HG03139 (cell line): ENCODE results near the gene DRC1.
"Not testable (repeated sequence)": the region's sequence is repeated elsewhere in the genome, so short reads cannot be mapped to it uniquely, and the experiment has no call there.

ENCODE experiments used
- ATAC-seq: cut with Tn5 transposase; IDR thresholded peaks from one replicate; pipeline ENCODE4 v1.9.1; 2021; ENCODE audit not compliant: unreplicated experiment

Gene DRC1

DNA sequence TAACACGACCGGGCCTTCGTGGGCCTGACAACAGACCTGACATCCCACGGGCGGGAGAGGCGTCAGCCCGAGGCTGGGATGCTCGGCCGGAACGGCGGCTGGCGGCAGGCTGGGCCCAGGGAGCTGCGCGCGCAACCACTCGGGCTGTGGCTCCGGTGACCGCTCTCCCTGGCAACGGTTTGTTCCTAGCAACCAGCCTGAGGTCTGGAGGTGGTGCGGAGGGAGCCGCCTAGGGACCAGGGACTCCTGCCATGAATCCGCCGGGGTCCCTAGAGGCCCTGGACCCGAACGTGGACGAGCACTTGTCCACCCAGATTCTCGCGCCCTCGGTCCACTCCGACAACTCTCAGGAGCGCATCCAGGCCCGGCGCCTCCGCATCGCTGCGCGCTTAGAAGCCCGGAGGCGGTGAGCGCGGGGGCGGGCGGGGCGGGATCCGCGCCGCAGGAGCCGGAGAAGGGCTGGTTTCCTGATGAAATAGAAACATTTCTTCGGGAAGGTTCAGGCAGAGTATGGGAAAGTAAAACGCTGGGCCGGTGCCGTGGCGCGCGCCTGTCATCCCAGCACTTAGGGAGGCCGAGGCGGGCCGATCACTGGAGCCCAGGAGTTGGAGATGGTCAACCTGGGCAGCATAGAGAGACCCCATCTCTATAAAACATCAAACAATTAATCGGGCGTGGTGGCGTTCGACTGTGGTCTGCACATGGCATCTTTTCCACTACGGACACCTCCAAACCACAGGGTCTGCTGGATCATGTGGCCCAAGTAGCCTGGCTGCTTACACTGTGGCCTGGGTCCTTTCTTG, at the start of gene DRC1:
Gene DRC1, plus strand, starts transcription at position 182 of the 803 bp plus-strand sequence. Its CDS starts 70 bp downstream, at position 252.
- ATAC-seq: no peak

DNA sequence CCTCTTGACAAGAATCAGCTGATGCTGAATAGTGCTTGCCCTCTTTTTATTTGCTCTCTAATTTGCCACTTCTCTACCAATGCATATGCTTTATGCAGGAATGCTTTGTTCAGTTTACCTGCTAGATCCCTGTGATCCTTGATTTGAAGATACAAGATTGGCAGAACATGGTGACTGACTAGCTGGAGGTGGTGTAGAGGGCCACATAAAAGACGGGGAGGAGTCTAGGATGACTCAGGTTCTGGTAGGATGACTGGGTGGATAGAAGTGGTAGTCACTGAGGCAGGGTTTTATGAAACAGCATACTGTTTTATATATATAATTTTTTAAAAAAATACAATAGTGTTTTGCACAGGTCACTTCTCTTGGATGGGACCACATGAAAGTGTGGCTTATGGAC, 48.8 kb upstream of the DRC1 start:
- no peak for ATAC-seq

DNA sequence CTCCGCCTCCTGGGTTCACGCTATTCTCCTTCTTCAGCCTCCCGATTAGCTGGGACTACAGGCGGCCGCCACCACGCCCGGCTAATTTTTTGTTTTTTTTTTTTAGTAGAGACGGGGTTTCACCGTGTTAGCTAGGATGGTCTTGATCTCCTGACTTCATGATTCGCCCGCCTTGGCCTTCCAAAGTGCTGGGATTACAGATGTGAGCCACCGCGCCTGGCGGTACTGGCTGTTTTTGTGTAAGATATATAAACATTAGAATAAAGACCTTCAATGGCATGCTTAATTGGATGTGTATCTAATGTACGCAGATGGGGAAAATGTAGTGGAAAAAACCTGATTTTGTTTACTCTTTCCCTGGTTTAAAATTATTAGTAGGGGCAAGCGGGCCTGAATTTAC, 47.3 kb upstream of the DRC1 start:
- not testable (repeated sequence) for ATAC-seq

DNA sequence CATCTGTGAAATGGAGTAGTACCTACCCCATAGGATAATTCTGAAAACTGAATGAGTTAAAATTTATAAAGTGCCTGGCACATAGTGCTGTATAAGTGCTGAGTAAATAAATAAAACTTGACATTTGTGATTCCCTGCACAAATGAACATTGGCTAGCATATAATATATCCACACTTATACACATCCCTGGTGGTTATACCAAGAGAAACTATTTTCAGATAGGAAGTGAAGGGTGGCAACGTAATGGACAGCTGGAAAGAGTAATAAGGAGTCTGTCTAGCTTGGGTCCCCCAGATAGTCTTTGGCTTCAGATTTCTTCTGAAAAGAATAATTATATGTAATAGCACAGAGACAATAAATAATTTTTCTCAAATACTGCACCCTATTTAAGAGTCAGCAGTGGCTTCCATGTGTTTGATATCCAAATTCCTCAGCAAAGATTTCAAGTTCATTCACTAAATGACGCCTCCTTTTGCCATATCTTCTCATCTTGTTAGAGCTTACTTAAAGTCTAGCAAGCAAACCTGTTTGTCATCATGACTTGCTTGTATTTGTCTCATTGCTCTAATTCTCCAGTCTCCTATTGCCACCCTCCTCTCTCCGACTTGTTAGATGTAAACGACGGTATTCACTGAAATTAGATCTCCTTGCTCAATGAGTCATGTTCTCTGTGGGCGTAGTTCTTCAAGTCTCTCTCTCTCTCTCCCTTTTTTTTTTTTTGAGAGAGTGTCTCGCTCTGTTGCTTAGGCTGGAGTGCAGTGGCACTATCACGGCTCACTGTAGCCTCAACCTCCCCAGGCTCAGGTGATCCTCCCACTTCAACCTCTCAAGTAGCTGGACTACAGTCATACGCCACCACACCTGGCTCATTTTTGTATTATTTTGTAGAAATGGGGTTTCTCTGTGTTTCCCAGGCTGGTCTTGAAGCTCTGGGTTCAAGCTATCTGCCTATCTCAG, 46.4 kb upstream of the DRC1 start:
- no peak for ATAC-seq

DNA sequence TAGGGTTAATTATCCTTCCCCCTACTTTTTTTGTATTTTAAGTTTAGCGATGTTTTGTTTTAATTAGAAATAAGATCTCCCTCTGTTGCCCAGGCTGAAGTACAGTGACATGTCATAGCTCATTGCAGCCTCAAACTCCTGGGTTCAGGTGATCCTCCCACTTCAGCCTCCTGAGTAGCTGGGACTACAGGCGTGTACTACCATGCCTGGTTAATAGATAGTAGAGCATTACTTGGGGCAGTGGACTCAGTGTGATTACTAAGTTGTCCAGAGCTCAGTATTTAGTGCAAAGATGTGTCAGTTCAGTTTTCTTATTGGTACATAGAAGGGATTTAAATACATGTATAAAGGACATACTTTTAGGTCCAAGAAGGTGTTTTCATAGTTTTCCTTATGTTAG, 45.6 kb upstream of the DRC1 start:
- no peak for ATAC-seq

DNA sequence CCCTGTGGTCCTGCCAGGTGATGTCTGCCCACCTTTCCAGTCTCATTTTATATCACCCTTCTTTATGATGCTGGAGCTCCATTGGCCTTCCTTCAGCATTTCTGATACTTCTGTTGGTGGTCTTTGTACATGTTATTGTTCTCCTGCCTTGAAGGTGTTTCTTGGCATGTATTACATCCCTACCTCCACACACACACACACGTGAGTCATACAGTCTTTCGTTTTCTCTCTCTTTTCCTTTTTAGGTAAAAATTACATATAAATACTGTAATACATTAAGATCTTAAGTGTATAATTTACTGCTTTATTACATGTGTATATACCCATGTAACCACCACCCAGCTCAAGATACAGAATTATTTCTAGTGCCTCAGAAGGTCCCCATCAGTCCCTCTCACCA, 44.9 kb upstream of the DRC1 start:
- no peak for ATAC-seq

DNA sequence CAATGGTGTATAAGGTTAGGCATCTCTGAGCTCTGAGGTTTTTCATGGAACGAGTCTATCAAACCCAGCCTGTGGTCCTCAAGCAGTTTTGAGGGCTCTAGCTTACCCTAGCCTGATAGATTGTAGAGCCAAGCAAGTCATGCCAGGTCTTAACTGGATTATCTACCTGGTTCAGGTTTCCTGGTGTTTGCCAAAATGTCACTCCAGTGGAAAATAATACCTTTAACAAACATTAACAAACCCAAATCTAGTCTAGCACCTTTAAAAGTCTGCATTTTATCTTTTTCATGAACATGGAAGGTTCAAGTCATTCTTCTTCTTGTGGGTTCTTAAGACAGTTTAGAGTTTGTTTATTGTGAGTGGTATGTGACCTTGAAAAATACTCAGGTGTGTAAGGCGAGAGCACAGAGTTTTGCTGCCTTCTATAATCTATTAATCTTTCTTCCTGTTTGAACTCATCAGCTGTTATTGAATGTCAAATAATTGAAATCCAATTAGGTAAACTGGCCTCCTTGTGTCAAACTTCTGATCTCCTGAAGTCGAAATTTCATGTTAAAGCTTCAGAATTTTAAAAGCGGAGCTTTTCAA, 41.7 kb upstream of the DRC1 start:
- ATAC-seq: no peak

DNA sequence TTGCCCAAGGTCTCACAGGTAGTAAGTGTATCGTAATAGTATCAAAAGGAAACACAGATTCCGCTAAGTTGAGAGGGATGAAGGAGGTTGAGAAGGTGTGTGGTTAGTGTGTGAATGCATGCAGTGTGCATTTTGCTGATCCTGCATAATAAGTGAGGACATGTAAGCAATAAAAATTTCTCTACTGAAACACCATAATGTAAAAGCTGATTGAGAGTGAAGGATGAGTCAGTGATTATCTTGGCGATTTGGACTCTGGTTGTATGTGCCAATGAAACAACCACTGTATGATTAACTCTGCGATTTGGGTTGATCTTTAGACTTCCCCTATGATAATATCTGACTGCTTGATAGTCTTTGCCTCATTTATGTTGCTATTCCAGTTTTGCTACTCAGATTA, 38.4 kb upstream of the DRC1 start:
- ATAC-seq: no peak

DNA sequence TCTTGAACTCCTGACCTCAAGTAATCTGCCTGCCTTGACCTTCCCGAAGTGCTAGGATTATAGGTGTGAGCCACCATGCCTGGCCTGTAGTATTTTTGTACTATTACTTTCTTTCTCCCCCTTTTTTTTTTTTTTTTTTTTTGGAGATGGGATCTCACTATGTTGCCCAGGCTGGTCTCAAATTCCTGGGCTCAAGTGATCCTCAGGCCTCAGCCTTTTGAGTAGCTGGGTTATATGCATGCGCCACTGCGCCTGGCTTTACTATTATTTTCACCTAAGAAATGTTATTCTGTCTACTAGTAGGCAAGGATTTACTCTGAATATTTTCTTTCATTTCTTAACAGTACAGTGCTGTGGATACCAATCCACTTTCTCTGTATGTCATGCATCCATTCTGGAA, 37.8 kb upstream of the DRC1 start:
- ATAC-seq: no peak

DNA sequence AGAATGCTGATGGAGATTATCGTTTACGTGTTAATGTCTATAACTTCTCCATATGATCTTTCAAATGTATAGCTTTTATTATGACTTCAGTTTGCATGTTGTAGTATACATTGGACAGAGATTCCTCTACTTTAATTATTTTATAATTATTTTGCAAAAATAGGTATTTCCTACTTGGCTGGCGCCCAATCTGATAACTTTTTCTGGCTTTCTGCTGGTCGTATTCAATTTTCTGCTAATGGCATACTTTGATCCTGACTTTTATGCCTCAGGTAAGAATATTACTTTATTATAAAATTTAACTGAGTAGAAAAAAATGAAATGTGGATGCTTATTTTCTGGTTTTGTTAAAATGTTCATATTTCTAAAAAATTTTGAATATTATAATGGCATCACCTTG, 37.1 kb upstream of the DRC1 start:
- ATAC-seq: no peak

DNA sequence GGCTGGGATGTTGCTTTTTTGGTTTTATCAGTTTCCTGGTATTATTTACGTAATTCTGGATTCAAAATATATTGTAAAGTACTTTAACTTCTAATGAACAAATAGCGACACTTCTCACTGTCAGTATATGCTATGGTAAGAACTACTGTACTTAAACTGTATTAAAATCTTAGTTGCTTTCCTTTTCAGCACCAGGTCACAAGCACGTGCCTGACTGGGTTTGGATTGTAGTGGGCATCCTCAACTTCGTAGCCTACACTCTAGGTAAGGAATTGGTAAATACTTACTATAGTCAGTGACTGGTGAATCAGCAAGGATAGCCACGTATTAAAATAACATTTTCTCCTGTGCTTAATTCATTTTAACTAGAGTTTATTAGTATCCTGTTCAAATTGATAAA, 34.8 kb upstream of the DRC1 start:
- no peak for ATAC-seq

DNA sequence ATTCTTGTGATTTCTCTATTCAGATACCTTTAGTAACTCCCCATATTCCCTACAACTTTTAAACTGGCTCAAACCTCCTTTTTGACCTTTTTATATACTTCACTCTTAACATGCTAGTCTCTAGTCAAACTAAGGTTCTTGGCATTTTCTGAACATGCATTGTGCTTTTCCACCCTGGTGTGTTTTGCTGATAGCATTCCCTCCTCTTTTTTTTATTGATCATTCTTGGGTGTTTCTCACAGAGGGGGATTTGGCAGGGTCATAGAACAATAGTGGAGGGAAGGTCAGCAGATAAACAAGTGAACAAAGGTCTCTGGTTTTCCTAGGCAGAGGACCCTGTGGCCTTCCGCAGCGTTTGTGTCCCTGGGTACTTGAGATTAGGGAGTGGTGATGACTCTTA, 32.1 kb upstream of the DRC1 start:
- ATAC-seq: not testable (repeated sequence)

DNA sequence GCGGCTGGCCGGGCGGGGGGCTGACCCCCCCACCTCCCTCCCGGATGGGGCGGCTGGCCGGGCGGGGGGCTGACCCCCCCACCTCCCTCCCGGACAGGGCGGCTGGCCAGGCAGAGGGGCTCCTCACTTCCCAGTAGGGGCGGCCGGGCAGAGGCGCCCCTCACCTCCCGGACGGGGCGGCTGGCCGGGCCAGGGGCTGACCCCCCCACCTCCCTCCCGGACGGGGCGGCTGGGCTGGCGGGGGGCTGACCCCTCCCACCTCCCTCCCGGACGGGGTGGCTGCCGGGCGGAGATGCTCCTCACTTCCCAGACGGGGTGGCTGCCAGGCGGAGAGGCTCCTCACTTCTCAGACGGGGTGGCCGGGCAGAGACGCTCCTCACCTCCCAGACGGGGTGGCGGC, 30.8 kb upstream of the DRC1 start:
- not testable (repeated sequence) for ATAC-seq

DNA sequence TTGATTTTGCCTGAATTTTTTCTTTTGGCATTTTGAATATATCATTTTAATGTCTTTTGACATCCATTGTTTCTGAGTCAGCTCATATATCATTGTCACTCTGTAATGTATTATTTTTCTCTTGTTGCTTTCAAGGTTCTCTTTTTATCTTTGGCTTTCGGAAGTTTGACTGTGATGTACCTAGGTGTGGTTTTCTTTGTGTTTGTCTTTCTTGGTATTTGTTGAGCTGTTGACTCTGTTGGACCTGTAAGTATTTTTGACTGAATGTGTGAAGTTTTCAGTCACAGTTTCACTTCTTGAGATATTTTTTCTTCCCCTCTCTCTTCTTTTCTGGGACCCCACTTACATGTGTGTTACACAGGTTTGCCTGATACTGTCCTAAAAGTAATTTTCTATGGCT, 24.9 kb upstream of the DRC1 start:
- no peak for ATAC-seq

DNA sequence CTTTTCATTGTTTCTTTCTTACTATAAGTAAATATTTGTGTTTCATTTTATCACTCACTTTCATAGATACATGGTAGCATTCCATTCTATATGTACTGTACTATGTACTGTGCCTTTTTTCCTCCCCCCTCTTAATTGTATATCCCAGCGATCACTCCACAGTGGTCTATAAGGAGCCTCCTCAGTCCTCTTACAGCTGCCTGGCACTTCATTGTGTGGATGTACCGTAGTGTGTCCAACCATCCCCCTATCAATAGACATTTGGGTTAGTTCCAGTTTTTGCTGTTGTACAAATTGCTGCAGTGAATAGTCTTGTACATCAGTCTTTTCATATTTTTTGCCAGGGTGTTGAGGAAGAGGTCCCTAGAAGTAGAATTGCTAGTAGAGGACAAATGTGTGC, 21.4 kb upstream of the DRC1 start:
- no peak for ATAC-seq

DNA sequence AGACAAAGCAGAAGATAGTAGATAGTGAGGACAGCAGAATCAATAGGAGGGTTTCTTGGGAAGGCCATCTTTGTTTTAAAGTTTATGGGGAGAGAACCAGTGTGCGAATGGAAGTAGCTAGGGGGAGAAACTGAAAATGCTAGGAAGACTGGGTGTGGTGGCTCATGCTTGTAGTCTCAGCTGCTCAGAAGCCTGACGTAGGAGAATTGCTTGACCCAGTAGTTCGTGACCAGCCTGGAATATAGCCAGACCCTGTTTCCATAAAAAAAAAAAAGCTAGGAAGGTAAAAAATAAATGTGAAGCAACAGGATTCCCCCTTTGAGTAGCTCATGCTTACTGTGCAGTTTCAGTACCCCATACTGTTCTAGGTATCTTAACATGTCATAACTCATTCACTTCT, 19.2 kb upstream of the DRC1 start:
- no peak for ATAC-seq

DNA sequence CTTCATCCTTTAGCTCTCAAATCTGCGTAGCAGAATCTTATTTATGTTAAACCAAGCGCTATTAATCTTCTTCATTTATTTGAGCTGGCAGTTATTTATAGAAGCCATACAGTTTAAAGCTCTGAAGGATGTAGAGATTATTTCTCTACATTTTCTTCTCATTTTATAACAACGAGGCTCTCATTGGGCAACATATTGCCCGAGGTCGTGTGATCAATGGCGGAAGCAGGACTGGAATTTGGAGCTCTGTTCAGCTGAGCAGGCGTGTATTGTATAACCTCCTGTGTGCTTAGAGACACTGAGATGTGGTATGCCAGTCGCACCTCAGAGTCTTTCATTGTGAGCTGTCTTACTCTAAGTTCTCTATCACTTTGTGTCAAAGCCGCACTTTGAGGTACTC, 17.5 kb upstream of the DRC1 start:
- ATAC-seq: no peak

DNA sequence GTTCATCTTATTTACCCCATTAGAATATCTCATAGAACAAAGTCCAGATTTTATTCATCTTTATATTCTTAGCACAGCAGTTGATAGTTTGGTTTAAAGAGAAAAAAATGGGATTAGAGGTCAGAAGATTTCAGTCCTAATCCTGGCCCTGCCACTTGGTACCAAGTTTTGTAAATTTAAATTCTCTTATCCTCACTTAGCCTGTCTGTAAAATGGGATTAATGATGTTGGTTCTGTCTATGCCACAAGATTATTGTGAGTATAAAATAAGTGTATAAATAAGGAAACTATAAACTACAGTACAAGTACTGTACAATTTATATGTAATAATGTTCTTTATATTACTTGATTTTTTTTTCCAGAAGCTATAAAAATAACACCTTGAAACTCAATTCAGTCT, 17.1 kb upstream of the DRC1 start:
- ATAC-seq: no peak

DNA sequence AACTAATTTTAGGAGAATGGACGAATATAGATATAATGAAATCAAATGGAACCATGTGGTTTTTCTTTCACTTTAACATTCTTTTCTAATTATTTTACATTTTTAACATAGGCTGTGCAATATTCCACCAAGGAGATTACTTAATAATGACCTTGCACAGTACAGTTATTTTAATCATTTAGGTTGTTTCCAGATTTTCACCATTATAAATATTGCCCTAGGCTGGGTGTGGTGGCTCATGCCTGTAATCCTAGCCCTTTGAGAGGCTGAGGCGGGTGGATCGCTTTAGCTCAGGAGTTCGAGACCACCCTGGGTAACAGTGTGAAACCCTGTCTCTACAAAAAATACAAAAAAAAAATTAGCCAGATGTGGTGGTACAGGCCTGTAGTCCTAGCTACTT, 14.5 kb upstream of the DRC1 start:
- no peak for ATAC-seq

DNA sequence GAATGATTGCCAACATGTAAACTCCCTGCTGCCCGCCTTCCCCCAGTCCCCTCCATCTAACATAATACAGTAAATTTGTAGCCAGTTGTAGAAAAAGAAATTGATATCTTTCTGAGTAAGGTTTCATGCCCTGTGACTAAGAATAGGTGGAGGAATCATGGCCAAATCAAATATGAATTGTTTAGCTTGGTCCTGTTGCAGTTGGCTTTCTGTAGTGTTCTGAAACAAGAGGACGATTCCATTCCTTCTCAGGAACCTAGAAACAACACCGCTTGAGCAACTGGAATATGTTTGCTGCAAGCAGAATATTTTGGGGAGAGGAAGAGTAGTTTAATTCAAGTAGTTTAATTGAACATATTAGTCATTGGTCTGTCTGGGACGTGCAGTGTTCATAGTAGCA, 7.0 kb upstream of the DRC1 start:
- no peak for ATAC-seq

DNA sequence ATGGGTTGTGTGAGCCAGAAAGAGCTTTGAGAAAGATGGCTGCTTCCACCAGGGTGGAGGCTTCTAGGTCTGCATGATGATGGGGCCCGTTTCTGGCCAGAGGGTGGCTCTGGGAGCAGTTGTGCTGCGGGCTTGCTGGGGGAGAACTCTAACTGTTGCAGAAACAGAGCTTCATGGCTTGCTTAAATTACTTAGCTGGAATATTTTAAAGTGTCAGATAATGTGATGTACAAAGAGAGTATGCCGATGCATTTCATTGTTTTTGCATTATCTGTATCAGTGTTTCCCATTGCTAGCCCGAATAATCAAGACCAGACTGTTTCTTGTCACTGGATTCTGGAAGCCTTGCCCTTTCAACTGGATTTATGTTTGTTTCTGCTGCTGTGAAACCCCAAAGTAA, 6.3 kb upstream of the DRC1 start:
- no peak for ATAC-seq
